IMR-90 (cell line): ENCODE measurements around the gene TROAP. TPM values are rescaled to one million over a fixed set of nuclear protein-coding genes. Genes with fewer than 3 reads are reported as not detected.

Experiments used
- ATAC-seq: fragments of 200-7000 bp; cut with Tn5 transposase; 2 replicates; pipeline ENCODE4 v1.9.1; 2020; ENCODE audit warnings: low read depth, mild to moderate bottlenecking, moderate library complexity
- BruUV-seq: library from RNA; stranded (reverse); fragments of 400-500 nt; replicated peaks from 2 replicates; lab custom pipeline; 2021; lab: Mats Ljungman, UMichigan
- CTCF ChIA-PET: fragments of 300-600 bp; formaldehyde crosslinking; extraction: SDS; loops from one replicate; lab custom pipeline; 2021; ENCODE audit warnings: antibody characterized with exemption; lab: Yijun Ruan, JAX
- POLR2A ChIA-PET: fragments of 300-600 bp; sonication (Branson Sonifier 250); formaldehyde crosslinking; loops from one replicate; lab custom pipeline; 2022; ENCODE audit warnings: antibody characterized with exemption; ENCODE audit not compliant: unreplicated experiment; lab: Charles Lee
- DNase-seq: peaks from one replicate; pipeline ENCODE4 v3.0.0; 2013
- H2AFZ ChIP-seq: replicated peaks from 2 replicates; pipeline ENCODE3; 2013; ENCODE audit warnings: low read length, mild to moderate bottlenecking; ENCODE audit not compliant: poor library complexity
- H2AK5ac ChIP-seq: 2 replicates; pipeline ENCODE4 v1.6.1; 2013; ENCODE audit warnings: low read depth, low read length, inconsistent platforms
- H2AK9ac ChIP-seq: replicated peaks from 2 replicates; pipeline ENCODE3; 2013; ENCODE audit warnings: mild to moderate bottlenecking, low read depth, low read length, moderate library complexity; ENCODE audit not compliant: poor library complexity
- H2BK120ac ChIP-seq: 2 replicates; pipeline ENCODE4 v1.6.1; 2013; ENCODE audit warnings: low read depth, low read length, inconsistent platforms
- H2BK15ac ChIP-seq: 3 replicates; pipeline ENCODE4 v1.6.1; 2013; ENCODE audit warnings: low read depth, low read length, inconsistent platforms
- H2BK20ac ChIP-seq: 2 replicates; pipeline ENCODE4 v1.6.1; 2013; ENCODE audit warnings: low read depth, mild to moderate bottlenecking, inconsistent platforms, low read length, moderate library complexity
- H2BK5ac ChIP-seq: 2 replicates; pipeline ENCODE4 v1.6.1; 2013; ENCODE audit warnings: mild to moderate bottlenecking, low read depth, low read length, inconsistent platforms; ENCODE audit not compliant: poor library complexity, severe bottlenecking
- H3K14ac ChIP-seq: replicated peaks from 2 replicates; pipeline ENCODE4 v1.6.1; 2013; ENCODE audit warnings: low read depth, low read length, inconsistent platforms
- H3K18ac ChIP-seq: 2 replicates; pipeline ENCODE4 v1.6.1; 2013; ENCODE audit warnings: low read depth, low read length, control low read depth
- H3K23ac ChIP-seq: 2 replicates; pipeline ENCODE4 v1.6.1; 2013; ENCODE audit warnings: low read depth, low read length, inconsistent platforms
- H3K27ac ChIP-seq: 2 replicates; pipeline ENCODE4 v1.5.1; 2013; ENCODE audit warnings: mild to moderate bottlenecking, control low read depth, low read length; ENCODE audit not compliant: insufficient read depth
- H3K27me3 ChIP-seq: 2 replicates; pipeline ENCODE4 v1.6.1; 2013; ENCODE audit warnings: low read length; ENCODE audit not compliant: control insufficient read depth, insufficient read depth
- H3K36me3 ChIP-seq: 2 replicates; pipeline ENCODE4 v1.6.1; 2013; ENCODE audit warnings: low read length, mixed read lengths; ENCODE audit not compliant: control insufficient read depth, insufficient read depth
- H3K4ac ChIP-seq: 2 replicates; pipeline ENCODE4 v1.6.1; 2013; ENCODE audit warnings: low read depth, low read length, inconsistent platforms
- H3K4me1 ChIP-seq: 2 replicates; pipeline ENCODE4 v1.6.1; 2013; ENCODE audit warnings: low read length, mixed read lengths; ENCODE audit not compliant: control insufficient read depth, insufficient read depth
- H3K4me2 ChIP-seq: 2 replicates; pipeline ENCODE4 v1.6.1; 2013; ENCODE audit warnings: low read depth, mild to moderate bottlenecking, control low read depth, low read length, moderate library complexity
- H3K4me3 ChIP-seq: 2 replicates; pipeline ENCODE4 v1.5.1; 2013; ENCODE audit warnings: low read depth, mild to moderate bottlenecking, control low read depth, low read length, moderate library complexity; ENCODE audit not compliant: insufficient read depth
- H3K56ac ChIP-seq: 2 replicates; pipeline ENCODE4 v1.6.1; 2013; ENCODE audit warnings: low read length, inconsistent platforms; ENCODE audit not compliant: insufficient read depth; ENCODE audit errors: extremely low read depth
- H3K79me1 ChIP-seq, 2 experiments: 2 replicates each; pipeline ENCODE4 v1.6.1; 2013; ENCODE audit warnings: low read length in 2 of 2, inconsistent platforms in 1 of 2, low read depth in 1 of 2
- H3K9ac ChIP-seq: 2 replicates; pipeline ENCODE4 v1.6.1; 2013; ENCODE audit warnings: low read depth, low read length, control low read depth
- H3K9me1 ChIP-seq: 2 replicates; pipeline ENCODE4 v1.6.1; 2013; ENCODE audit warnings: low read length, inconsistent platforms; ENCODE audit not compliant: insufficient read depth
- H3K9me3 ChIP-seq: 2 replicates; pipeline ENCODE4 v1.6.1; 2013; ENCODE audit warnings: low read length; ENCODE audit not compliant: control insufficient read depth, insufficient read depth
- H4K20me1 ChIP-seq: 2 replicates; pipeline ENCODE4 v1.6.1; 2013; ENCODE audit warnings: low read length, inconsistent platforms; ENCODE audit not compliant: insufficient read depth
- H4K5ac ChIP-seq: 2 replicates; pipeline ENCODE4 v1.6.1; 2013; ENCODE audit warnings: mild to moderate bottlenecking, low read depth, low read length, control low read depth
- H4K8ac ChIP-seq, 2 experiments: 2 replicates each; pipeline ENCODE4 v1.6.1; 2013; ENCODE audit warnings: low read depth in 2 of 2, low read length in 2 of 2, control low read depth in 1 of 2, inconsistent platforms in 1 of 2
- H4K91ac ChIP-seq: 2 replicates; pipeline ENCODE4 v1.6.1; 2013; ENCODE audit warnings: low read depth, low read length, inconsistent platforms; ENCODE audit not compliant: insufficient read depth
- BHLHE40 ChIP-seq: fragments of 150-350 bp; IDR thresholded peaks from 2 replicates; pipeline ENCODE4 v1.6.1; 2016; ENCODE audit warnings: mild to moderate bottlenecking, low read depth, low read length
- CEBPB ChIP-seq: IDR thresholded peaks from 2 replicates; pipeline ENCODE4 v1.6.1; 2012; ENCODE audit warnings: low read depth, low read length, improper control_type of control experiment
- MAZ ChIP-seq: IDR thresholded peaks from 2 replicates; pipeline ENCODE4 v1.6.1; 2012; ENCODE audit warnings: low read depth, mild to moderate bottlenecking, low read length, improper control_type of control experiment, moderate library complexity, borderline replicate concordance
- NFE2L2 ChIP-seq: fragments of 150-350 bp; IDR thresholded peaks from 2 replicates; pipeline ENCODE4 v1.6.1; 2016; ENCODE audit warnings: low read depth, mild to moderate bottlenecking, low read length
- RAD21 ChIP-seq: IDR thresholded peaks from 2 replicates; pipeline ENCODE4 v1.6.1; 2012; ENCODE audit warnings: low read length, improper control_type of control experiment
- RCOR1 ChIP-seq: IDR thresholded peaks from 2 replicates; pipeline ENCODE4 v1.6.1; 2012; ENCODE audit warnings: mild to moderate bottlenecking, low read length, improper control_type of control experiment; ENCODE audit not compliant: insufficient replicate concordance
- SMC3 ChIP-seq: fragments of 150-350 bp; IDR thresholded peaks from 2 replicates; pipeline ENCODE4 v1.6.1; 2016; ENCODE audit warnings: low read depth, mild to moderate bottlenecking, antibody characterized with exemption, low read length, moderate library complexity
- WGBS, 2 experiments: methylation state at CpG; one replicate each; pipeline versions ENCODE4 v1.1.5 to v1.1.7; 2013; ENCODE audit warnings: missing lambda C conversion rate in 2 of 2; ENCODE audit not compliant: insufficient read length in 1 of 2; ENCODE audit errors: extremely low coverage in 2 of 2; 5-methylcytosine and 5-hydroxymethylcytosine counted together
- dilution Hi-C: fragments of 300-500 bp; cut with HindIII; formaldehyde crosslinking; loops from one replicate; pipeline ENCODE4 v1.14.3; 2018; ENCODE audit warnings: low sequenced_read_pairs; ENCODE audit not compliant: unreplicated experiment
- in situ Hi-C: fragments of 300-500 bp; cut with MboI; formaldehyde crosslinking; loops from 3 replicates; pipeline ENCODE4 v1.14.3; 2019; ENCODE audit warnings: low sequenced_read_pairs, inconsistent platforms, mixed read lengths
- intact Hi-C: fragments of 100-400 bp; cut with micrococcal nuclease; formaldehyde crosslinking; loops from 2 replicates; pipeline ENCODE4 v1.10.0; 2022
- polyA plus RNA-seq, 3 experiments: library from polyadenylated mRNA; depleted of rRNA; stranded (reverse); fragments of >200 nt; gene quantifications; 2 replicates each; pipeline ENCODE4 v1.2.3, GENCODE V29; 2012; ENCODE audit warnings: low replicate concordance in 1 of 3
- total RNA-seq: library from RNA; depleted of rRNA; stranded (reverse); fragments of >200 nt; gene quantifications from 2 replicates; pipeline ENCODE4 v1.2.3, GENCODE V29; 2012
- TF ChIP-seq, protein P1 (sequence below): conservative IDR thresholded peaks from 2 replicates; pipeline ENCODE4 v1.5.1; 2012; ENCODE audit warnings: mild to moderate bottlenecking, low read depth, low read length, improper control_type of control experiment

The TROAP gene
- total and polyA plus RNA-seq, 2 of the 4 experiments (the other 2 are of a cell fraction), result 21.5 to 29.3 TPM

DNA sequence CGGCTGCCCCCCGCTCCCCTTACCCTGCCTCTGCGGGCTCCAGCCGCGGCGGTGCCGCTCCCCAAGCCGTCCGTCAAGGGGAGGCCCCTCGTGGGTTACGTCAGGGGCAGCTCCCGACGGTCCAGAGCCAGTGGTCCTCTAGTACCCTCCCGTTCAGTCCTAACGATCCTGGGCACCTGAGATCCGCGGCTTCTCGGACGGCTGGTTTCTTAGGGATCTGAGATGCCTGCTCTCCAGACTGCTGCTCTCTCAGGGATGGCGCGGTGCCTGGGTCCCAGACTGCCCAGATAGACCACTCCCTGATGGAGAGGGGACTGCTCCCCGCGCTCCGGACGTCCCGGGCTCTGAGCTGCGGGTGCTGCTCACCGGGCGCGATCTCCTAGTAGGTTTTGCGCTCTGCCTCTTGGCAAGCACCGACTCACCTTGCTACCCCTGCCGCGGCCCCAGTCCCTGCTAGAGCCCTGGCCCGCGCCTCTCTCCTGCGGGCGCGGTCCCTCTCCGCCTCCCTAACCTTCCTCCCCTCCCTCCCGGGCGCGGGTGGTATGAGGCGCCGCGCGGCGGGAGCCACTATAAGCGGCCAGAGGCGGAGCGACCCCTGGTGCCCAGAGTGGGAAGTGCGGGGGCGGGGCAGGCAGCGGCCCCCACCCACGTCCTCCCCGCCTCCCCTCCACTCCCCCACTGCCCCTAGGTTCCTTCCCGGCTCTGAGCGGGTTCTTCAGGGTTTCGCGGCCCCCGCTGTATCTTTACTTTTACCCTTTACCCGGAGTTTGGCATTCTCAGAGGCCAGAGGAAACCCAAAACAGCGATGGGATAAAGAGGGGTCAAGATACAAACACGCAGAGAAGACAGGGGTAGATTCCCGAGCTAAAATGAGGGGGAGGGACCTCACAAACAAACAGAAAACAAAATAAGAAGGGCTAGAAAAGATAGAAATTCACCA lies 13.9 kb downstream of the TROAP start, which contains the start of gene C1QL4:
C1QL4 (minus strand) TSS at position 544 of the 940 bp plus-strand sequence. CDS start 711 bp downstream, outside the sequence.
- Histone ChIP-seq H3K36me3 (no peaks in the 10 kb centered on the region), H4K20me1 (no peaks in the 10 kb centered on the region), H3K56ac (no peak within 1 kb of the TSS), H3K27ac (no peak within 1 kb of the TSS), H2AFZ (peak within 1 kb of the TSS; percentile 85), H3K9me3 (no peaks in the 10 kb centered on the region), H2BK20ac (no peak within 1 kb of the TSS), H2AK5ac (no peak within 1 kb of the TSS), H3K79me1 (no peaks in the 10 kb centered on the region), H3K4me3 (peak within 1 kb of the TSS; percentile 57), H2AK9ac (peak within 1 kb of the TSS; percentile 40), H3K9ac (no peak within 1 kb of the TSS), H3K18ac (no peak within 1 kb of the TSS), H3K4me2 (peak within 1 kb of the TSS; percentile 92), H3K27me3 (peaks cover 70% of the 10 kb centered on the region), H4K8ac (peak within 1 kb of the TSS in 1 of 2 experiments; percentile 20; a peak in 1 of 4 replicates), H4K5ac (no peak within 1 kb of the TSS), H2BK15ac (no peak within 1 kb of the TSS), H2BK120ac (no peak within 1 kb of the TSS), H2BK5ac (no peak within 1 kb of the TSS), H3K4ac (no peak within 1 kb of the TSS), H3K4me1 (no peaks in the 10 kb centered on the region), H3K14ac (no peak within 1 kb of the TSS), H4K91ac (no peak within 1 kb of the TSS), H3K9me1 (no peaks in the 10 kb centered on the region), H3K23ac (0 out of 2 replicates have a peak within 1 kb of the TSS, but pooled peaks have one; percentile 76)
- no peak for TF ChIP-seq CEBPB
- TF ChIP-seq SMC3, result peak; percentile 25; the same call in 1 of the 2 replicates
- no peak for TF ChIP-seq BHLHE40
- peak; percentile 96 for TF ChIP-seq MAZ
- no peak for TF ChIP-seq RCOR1
- TF ChIP-seq NFE2L2, result no peak
- TF ChIP-seq, protein P1, sequence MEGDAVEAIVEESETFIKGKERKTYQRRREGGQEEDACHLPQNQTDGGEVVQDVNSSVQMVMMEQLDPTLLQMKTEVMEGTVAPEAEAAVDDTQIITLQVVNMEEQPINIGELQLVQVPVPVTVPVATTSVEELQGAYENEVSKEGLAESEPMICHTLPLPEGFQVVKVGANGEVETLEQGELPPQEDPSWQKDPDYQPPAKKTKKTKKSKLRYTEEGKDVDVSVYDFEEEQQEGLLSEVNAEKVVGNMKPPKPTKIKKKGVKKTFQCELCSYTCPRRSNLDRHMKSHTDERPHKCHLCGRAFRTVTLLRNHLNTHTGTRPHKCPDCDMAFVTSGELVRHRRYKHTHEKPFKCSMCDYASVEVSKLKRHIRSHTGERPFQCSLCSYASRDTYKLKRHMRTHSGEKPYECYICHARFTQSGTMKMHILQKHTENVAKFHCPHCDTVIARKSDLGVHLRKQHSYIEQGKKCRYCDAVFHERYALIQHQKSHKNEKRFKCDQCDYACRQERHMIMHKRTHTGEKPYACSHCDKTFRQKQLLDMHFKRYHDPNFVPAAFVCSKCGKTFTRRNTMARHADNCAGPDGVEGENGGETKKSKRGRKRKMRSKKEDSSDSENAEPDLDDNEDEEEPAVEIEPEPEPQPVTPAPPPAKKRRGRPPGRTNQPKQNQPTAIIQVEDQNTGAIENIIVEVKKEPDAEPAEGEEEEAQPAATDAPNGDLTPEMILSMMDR, result peak; percentile 82
- TF ChIP-seq RAD21, result peak; percentile 33
- in situ Hi-C loops, result no loop called here
- ChIA-PET CTCF (interaction anchor here (1.6 to 1.8 kb wide), 3 partner anchors 11 to 177 kb away, joined by 3 to 9 read pairs (median 6); partner anchors contain the start of gene TROAP), POLR2A (no interaction called here)
- dilution Hi-C loops, result no loop called here
- ATAC-seq (peak; percentile 97), DNase-seq (peak; percentile 52)
- intact Hi-C loops, result loop anchor here (1.0 to 2.0 kb wide), 2 partner anchors 20 to 49 kb away; no protein-coding TSS in a partner anchor
- 5% methylated on average over 29 of the region's 65 CpGs; no CpG with 5 or more reads in 1 of the 2 experiments for WGBS, 2 experiments
- BruUV-seq, result no TSS peak
